Measurements from ENCODE around the gene COQ10A. TPM values are rescaled to one million over a fixed set of nuclear protein-coding genes. Genes with fewer than 3 reads are reported as not detected.

The COQ10A gene
- total and polyA plus RNA-seq, 3 donors from 2014 or later: 10.6 to 26.9 (median 24.2) TPM

GRCh38 chr12:56221757-56222530 lies 44.8 kb upstream of the COQ10A start, which contains the start of gene RNF41:
Gene RNF41, minus strand, starts transcription at chr12:56221922. Its CDS starts 7,875 bp downstream, at chr12:56214047.
- H3K27me3 ChIP-seq: no peaks in the 10 kb centered on the region
- peaks cover 37% of the 10 kb centered on the region for H3K4me1 ChIP-seq
- H3K9me3 ChIP-seq: no peaks in the 10 kb centered on the region
- 0 to 1% methylated on average over 25 to 42 of the region's 42 CpGs for WGBS, 2 donors
- TF ChIP-seq, protein P1, sequence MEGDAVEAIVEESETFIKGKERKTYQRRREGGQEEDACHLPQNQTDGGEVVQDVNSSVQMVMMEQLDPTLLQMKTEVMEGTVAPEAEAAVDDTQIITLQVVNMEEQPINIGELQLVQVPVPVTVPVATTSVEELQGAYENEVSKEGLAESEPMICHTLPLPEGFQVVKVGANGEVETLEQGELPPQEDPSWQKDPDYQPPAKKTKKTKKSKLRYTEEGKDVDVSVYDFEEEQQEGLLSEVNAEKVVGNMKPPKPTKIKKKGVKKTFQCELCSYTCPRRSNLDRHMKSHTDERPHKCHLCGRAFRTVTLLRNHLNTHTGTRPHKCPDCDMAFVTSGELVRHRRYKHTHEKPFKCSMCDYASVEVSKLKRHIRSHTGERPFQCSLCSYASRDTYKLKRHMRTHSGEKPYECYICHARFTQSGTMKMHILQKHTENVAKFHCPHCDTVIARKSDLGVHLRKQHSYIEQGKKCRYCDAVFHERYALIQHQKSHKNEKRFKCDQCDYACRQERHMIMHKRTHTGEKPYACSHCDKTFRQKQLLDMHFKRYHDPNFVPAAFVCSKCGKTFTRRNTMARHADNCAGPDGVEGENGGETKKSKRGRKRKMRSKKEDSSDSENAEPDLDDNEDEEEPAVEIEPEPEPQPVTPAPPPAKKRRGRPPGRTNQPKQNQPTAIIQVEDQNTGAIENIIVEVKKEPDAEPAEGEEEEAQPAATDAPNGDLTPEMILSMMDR (IDR thresholded peaks at IDR 0.05): peak in 1 of 3 experiments; percentile 14
- peak; percentile 93 for TF ChIP-seq POLR2A (IDR thresholded peaks at IDR 0.05)
- H3K4me3 ChIP-seq: peak within 1 kb of the TSS; percentile 65 to 95
- intact Hi-C loops (cut with DNase I; ENCODE audit: low total_unique reads): no loop called here
- H3K36me3 ChIP-seq (ENCODE audit: low read depth, missing control alignments): no peaks in the 10 kb centered on the region
- peak; percentile 98 for DNase-seq
- peak within 1 kb of the TSS; percentile 89 to 98 for H3K27ac ChIP-seq

DNA sequence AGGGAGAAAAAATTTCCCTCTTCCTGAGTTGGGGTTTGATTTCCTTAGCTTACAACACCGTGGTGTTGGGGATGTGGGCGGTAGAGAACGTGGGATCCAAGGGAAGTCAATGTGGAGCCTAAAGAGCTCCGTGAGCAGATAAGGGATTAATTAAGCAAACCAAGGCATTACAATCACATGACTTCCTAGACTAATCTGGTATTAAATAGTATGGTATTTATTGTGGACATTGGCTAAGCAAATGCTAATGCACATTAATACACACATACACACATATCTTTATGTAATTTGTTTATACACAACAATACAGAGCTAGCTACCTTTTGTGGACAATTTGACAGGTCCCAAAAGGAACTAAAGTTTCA lies 44.2 kb upstream of the COQ10A start:
- H3K27me3 ChIP-seq: no peaks in the 10 kb centered on the region
- no peaks in the 10 kb centered on the region for H3K36me3 ChIP-seq (ENCODE audit: low read depth, missing control alignments)
- no peak for TF ChIP-seq POLR2A (IDR thresholded peaks at IDR 0.05)
- peak overlapping the region; percentile 89 to 98 for H3K27ac ChIP-seq
- no peak for DNase-seq
- WGBS, 2 donors: 0 to 3% methylated on average over 4 of the region's 4 CpGs
- peak overlapping the region; percentile 65 to 95 for H3K4me3 ChIP-seq
- no peaks in the 10 kb centered on the region for H3K9me3 ChIP-seq
- H3K4me1 ChIP-seq: peaks cover 37% of the 10 kb centered on the region
- intact Hi-C loops (cut with DNase I; ENCODE audit: low total_unique reads): no loop called here

- intact Hi-C loops (cut with DNase I; ENCODE audit: low total_unique reads): no loop called here
- H3K4me3 ChIP-seq: peak overlapping the region in 1 of 2 donors; percentile 68
- WGBS, 2 donors: 11 to 27% methylated on average over 15 of the region's 15 CpGs
- DNase-seq: no peak
- peaks cover 37% of the 10 kb centered on the region for H3K4me1 ChIP-seq
- no peaks in the 10 kb centered on the region for H3K27me3 ChIP-seq
- peak overlapping the region in 1 of 2 donors; percentile 47 for H3K27ac ChIP-seq
- no peak for TF ChIP-seq POLR2A (IDR thresholded peaks at IDR 0.05)
- TF ChIP-seq, protein P1 (IDR thresholded peaks at IDR 0.05): no peak
- no peaks in the 10 kb centered on the region for H3K9me3 ChIP-seq
- H3K36me3 ChIP-seq (ENCODE audit: low read depth, missing control alignments): no peaks in the 10 kb centered on the region
These were observed 43.1 kb upstream of the COQ10A start for GRCh38 chr12:56223571-56224101.

- 0 to 1% methylated on average over 12 to 26 of the region's 41 CpGs for WGBS, 2 donors
- peak; percentile 98 for DNase-seq
- no peaks in the 10 kb centered on the region for H3K27me3 ChIP-seq
- H3K36me3 ChIP-seq (ENCODE audit: low read depth, missing control alignments): no peaks in the 10 kb centered on the region
- peaks cover 37% of the 10 kb centered on the region for H3K4me1 ChIP-seq
- intact Hi-C loops (cut with DNase I; ENCODE audit: low total_unique reads): no loop called here
- H3K4me3 ChIP-seq: peak within 1 kb of the TSS; percentile 47 to 68
- peak within 1 kb of the TSS; percentile 47 to 98 for H3K27ac ChIP-seq
- no peaks in the 10 kb centered on the region for H3K9me3 ChIP-seq
- TF ChIP-seq POLR2A (IDR thresholded peaks at IDR 0.05): no peak
- TF ChIP-seq, protein P1 (IDR thresholded peaks at IDR 0.05): peak; percentile 83 to 98 (median 90)
These were observed 42.5 kb upstream of the COQ10A start, which contains the start of gene NABP2 for GRCh38 chr12:56224102-56224701. Gene NABP2, plus strand, starts transcription at chr12:56224342. Its CDS starts 515 bp downstream, at chr12:56224857.

GRCh38 chr12:56224954-56225353 lies 41.8 kb upstream of the COQ10A start:
- TF ChIP-seq, protein P1 (IDR thresholded peaks at IDR 0.05): no peak
- no peak for TF ChIP-seq POLR2A (IDR thresholded peaks at IDR 0.05)
- H3K27me3 ChIP-seq: no peaks in the 10 kb centered on the region
- H3K27ac ChIP-seq: peak overlapping the region in 1 of 2 donors; percentile 21
- H3K4me3 ChIP-seq: peak overlapping the region; percentile 47 to 68
- 46 to 47% methylated on average over 8 to 11 of the region's 11 CpGs for WGBS, 2 donors
- H3K4me1 ChIP-seq: peaks cover 34% of the 10 kb centered on the region
- intact Hi-C loops (cut with DNase I; ENCODE audit: low total_unique reads): no loop called here
- no peak for DNase-seq
- no peaks in the 10 kb centered on the region for H3K36me3 ChIP-seq (ENCODE audit: low read depth, missing control alignments)
- H3K9me3 ChIP-seq: no peaks in the 10 kb centered on the region

All from testis (tissue), 3 donors.